C4-2B (cell line): ENCODE data around the gene FAAH.

ENCODE experiments used
- H3K27ac ChIP-seq: fragments of 450-650 bp; 2 replicates; pipeline ENCODE4 v1.5.1; 2017
- ZFX ChIP-seq: fragments of 450-650 bp; IDR thresholded peaks from 2 replicates; pipeline ENCODE4 v1.6.1; 2017
- TF ChIP-seq, protein P1 (sequence below): fragments of 450-650 bp; conservative IDR thresholded peaks from 2 replicates; pipeline ENCODE4 v1.5.1; 2017; ENCODE audit warnings: mild to moderate bottlenecking

Gene FAAH

DNA sequence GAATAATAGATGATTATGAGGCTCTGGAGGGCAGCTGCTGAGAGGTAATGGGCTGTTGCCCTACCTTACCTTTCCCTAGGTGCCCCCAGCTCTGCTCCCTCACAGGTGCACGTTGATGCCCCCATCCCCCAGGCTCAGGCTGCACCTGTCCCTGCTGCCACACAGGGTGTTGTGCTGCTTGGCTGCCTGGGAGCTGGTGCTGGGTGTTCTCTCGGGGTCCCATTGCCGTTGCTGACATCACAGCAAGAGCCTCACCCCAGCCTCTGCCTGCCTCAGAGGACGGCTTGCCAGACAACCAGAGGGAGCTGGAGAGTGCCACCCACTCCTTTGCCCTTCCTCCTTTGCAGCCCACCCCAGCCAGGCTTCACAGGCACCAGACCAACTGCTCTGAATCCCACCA, 64.1 kb downstream of the FAAH start:
- no peak for TF ChIP-seq ZFX
- TF ChIP-seq, protein P1, sequence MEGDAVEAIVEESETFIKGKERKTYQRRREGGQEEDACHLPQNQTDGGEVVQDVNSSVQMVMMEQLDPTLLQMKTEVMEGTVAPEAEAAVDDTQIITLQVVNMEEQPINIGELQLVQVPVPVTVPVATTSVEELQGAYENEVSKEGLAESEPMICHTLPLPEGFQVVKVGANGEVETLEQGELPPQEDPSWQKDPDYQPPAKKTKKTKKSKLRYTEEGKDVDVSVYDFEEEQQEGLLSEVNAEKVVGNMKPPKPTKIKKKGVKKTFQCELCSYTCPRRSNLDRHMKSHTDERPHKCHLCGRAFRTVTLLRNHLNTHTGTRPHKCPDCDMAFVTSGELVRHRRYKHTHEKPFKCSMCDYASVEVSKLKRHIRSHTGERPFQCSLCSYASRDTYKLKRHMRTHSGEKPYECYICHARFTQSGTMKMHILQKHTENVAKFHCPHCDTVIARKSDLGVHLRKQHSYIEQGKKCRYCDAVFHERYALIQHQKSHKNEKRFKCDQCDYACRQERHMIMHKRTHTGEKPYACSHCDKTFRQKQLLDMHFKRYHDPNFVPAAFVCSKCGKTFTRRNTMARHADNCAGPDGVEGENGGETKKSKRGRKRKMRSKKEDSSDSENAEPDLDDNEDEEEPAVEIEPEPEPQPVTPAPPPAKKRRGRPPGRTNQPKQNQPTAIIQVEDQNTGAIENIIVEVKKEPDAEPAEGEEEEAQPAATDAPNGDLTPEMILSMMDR = no peak
- no peak overlapping the region for H3K27ac ChIP-seq

DNA sequence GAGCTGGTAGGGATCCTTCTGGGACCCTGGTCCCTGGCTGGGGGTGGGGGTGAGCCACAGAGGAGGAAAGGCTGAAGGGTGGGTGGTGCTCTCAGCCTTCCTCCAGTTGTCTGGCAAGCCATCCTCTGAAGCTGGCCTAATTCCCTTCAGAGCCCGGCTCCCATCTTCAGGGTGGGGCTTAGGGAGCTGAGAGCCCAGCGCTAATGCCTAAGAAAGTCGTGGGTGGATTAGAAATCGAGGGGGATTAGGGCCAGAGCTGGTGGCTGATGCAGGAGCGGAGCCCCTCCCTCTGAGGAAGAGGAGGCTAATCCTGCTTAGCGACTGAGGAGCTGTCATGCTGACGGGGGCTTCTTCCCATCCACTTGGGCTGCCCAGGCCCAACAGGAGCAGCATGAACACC, 64.7 kb downstream of the FAAH start:
- TF ChIP-seq, protein P1 = no peak
- TF ChIP-seq ZFX = no peak
- no peak overlapping the region for H3K27ac ChIP-seq

DNA sequence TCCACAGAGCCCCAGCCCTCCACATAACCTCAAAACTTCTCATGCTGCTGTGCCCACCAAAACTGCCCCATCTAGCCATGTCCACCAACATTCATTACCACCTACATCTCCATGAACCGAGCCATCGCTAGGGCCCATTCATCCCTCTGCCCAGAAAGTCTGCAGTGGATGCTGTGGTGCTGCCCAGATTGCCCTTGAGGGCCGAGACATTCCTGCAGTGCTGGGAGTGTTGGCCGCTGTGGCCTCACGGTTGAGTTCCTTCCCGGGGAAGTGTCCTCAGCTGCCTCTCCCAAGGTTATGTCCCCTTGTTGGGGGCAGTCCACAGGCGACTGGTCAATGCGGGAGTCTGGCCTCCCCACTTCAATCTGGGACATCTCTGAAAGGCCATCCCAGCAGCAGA, 65.2 kb downstream of the FAAH start:
- no peak overlapping the region for H3K27ac ChIP-seq
- no peak for TF ChIP-seq ZFX
- TF ChIP-seq, protein P1 = no peak

DNA sequence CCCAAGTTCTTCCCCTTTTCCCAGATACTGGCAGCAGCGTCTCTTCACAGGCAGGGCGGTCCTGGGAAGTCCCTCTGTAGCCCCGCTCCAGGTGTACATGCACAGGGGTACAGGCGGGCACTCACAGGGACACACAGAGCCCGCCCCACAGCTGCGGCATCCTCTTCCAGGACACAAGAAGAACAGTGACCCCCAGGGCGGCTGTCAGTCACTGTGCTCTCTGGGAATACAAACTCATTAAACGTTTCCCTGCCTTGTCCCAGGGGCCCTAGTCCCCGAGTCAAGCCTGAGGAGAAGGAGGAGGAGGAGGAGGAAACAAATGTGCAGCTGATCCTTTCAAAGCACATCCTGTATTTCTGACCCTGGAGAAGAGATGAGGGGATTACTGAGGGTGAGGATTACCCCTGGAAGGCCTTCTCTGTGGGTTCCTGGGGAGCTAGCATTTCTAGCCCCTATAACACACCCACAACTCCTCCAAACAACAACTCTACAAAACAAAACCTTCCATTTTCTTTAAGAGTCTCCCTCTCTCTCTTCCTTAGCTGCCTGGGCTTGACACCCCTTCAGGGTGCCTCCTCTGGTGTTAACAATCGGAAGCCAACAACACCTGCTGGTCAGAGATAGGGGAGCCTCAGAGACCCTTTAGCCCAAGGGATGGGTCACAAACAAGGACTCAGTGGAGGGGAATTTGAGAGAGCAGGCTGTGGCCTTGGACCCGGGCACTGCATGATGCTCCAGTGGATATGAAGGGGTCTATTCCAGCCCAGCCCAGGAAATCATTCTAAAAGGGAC, 67.1 kb downstream of the FAAH start:
- no peak overlapping the region for H3K27ac ChIP-seq
- TF ChIP-seq, protein P1 = no peak

DNA sequence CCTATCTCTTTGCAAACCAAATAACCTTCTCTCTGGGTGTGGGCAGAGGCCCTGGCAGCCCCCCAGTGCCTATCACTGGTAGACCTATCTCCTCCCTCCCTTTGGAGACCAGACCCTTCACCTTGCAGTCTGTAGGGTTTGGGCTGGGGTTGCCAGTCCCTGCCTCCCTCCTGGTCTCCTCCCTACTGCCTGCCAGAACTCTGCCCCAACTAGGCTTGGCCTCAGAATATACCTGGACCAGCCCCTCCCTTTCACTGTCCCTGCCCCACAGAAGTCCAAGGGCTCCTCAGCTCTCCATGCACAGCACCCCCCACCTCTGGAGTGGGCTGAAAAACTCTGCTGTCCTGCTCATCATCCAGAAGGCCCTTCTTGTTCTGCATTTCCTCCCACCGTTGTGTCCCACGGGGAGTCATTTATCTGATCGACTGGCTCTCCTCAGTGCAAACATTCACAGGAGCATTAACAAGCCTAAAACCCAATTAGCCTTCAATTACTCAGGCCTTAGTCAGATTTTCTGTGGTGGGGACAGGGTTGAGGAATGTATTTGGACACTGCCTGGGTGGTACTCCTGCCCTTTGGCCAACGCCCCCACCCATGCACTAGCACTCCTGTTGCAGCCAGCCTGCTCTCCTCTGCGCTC, 67.8 kb downstream of the FAAH start:
- TF ChIP-seq, protein P1 = no peak
- TF ChIP-seq ZFX = no peak
- H3K27ac ChIP-seq = no peak overlapping the region
